Epithelial cell of esophagus (primary cell): ENCODE measurements around the gene MBP.

Experiments
- DNase-seq: peaks from one replicate; pipeline ENCODE4 v3.0.0; 2010; ENCODE audit warnings: low read depth
- H3K4me3 ChIP-seq: 2 replicates; pipeline ENCODE4 v1.5.1; 2011; ENCODE audit warnings: mild to moderate bottlenecking, low read length, control low read depth
- TF ChIP-seq, protein P1 (sequence below): IDR thresholded peaks from 2 replicates; pipeline ENCODE4 v1.5.1; 2011; ENCODE audit warnings: low read depth, mild to moderate bottlenecking, low read length, control low read depth, inconsistent platforms; ENCODE audit not compliant: insufficient read depth; ENCODE audit errors: missing control alignments

Gene MBP

DNA sequence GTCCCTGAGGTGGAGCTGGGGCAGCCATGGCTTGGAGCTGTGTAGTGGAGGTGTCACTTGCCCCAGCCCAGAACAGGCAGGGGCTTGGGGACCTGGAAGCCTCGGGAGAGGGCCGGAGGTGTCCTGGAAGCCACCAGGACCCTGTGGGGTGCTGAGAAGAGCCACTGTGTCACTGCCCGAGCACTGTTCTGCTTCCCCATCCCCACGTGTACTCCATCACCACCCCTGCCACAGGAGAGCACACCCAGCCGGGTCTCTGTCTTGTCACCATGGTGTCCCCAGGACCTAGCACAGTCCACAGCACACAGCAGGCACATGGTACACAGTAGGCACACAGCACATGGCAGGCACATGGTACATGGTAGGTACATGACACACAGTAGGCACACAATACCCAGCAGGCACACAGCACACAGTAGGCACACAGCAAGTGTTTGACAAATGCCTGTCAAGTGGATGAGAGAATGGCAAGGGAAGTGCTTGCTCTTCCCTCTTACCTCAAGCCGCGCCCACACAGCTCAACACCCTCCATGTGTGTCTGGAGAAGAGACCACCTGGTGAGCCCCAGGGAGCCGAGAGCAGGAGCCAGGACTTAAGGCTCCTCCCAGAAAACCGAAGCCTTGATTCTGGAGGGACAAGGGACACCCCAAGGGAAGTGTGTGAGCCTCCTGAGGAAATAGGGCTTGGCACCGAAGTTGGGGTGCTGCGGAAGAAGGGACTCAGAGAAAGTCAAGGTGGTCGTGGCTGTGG is 13.3 kb downstream of the MBP start:
- no peak for DNase-seq
- no peak overlapping the region for H3K4me3 ChIP-seq
- TF ChIP-seq, protein P1, sequence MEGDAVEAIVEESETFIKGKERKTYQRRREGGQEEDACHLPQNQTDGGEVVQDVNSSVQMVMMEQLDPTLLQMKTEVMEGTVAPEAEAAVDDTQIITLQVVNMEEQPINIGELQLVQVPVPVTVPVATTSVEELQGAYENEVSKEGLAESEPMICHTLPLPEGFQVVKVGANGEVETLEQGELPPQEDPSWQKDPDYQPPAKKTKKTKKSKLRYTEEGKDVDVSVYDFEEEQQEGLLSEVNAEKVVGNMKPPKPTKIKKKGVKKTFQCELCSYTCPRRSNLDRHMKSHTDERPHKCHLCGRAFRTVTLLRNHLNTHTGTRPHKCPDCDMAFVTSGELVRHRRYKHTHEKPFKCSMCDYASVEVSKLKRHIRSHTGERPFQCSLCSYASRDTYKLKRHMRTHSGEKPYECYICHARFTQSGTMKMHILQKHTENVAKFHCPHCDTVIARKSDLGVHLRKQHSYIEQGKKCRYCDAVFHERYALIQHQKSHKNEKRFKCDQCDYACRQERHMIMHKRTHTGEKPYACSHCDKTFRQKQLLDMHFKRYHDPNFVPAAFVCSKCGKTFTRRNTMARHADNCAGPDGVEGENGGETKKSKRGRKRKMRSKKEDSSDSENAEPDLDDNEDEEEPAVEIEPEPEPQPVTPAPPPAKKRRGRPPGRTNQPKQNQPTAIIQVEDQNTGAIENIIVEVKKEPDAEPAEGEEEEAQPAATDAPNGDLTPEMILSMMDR: no peak

DNA sequence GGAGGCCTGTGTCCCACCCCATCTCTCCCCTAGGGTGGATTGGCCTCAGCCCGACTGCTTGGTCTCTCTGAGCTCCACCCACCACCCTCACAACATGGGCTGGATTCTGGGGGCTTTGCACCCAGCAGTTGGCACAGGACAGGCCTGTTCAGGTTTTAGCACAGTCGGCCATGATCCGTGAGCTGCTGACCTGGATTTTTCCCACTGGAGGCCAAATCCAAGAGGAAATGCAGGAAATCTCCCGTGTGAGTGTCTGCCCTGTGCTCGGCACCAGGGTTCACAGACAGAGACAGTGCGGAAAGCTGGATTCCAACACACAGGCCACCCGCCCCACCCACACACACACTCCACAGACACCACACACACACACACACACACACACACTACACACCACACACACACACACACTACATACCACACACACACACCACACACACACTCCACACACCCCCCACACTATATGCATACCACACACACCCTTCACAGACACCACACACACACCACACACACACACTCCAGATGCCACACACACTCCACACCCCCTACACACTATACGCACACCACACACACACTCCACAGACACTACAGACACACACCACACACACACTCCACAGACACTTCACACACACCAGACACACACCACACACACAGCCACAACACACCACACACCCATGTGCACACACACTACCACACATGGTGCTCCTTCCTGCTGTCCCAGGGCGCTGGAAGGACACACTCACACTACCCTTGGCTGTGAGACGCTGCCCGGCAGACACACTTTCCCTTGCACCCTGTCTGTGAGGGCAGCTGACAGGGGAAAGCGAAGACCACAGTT is 14.1 kb downstream of the MBP start:
- no peak for DNase-seq
- no peak overlapping the region for H3K4me3 ChIP-seq
- TF ChIP-seq, protein P1: no peak

DNA sequence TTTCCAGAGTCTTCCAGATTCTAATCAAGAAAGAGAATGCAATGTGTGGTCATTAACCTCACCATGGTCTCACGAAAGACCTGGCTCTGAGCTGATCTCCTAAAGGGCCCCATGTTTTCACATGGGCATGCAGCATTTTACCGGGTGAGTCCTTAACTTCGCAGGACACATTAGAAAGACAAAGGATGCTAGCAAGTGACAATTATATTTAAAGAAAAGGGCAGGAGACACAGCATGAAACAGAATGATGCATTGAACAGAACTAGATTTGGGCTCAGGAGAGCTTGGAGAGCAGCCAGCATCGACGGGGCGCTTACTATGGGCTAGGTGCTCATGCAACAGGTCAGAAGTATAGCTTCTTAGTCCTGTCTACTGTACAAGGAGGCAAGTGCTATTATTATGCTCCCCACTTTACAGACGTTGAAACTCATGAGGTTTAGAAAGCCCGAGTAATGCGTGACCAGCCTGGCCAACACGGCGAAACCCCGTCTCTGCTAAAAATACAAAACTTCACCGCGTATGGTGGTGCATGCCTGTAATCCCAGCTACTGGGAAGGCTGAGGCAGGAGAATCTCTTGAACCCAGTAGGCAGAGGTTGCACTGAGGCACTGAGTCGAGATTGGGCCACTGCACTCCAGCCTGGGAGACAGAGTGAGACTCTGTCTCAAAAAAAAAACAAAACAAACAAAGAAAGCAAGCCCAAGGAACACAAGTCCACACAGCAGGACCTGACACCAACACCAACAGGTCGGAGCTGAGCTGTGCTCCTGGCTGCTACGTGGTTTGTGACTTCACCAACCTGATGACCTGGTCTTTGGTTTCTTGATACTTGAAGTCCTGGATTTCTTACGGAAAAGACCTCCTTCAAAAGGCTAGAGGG is 16.1 kb downstream of the MBP start:
- no peak overlapping the region for H3K4me3 ChIP-seq
- DNase-seq: no peak
- TF ChIP-seq, protein P1: no peak

DNA sequence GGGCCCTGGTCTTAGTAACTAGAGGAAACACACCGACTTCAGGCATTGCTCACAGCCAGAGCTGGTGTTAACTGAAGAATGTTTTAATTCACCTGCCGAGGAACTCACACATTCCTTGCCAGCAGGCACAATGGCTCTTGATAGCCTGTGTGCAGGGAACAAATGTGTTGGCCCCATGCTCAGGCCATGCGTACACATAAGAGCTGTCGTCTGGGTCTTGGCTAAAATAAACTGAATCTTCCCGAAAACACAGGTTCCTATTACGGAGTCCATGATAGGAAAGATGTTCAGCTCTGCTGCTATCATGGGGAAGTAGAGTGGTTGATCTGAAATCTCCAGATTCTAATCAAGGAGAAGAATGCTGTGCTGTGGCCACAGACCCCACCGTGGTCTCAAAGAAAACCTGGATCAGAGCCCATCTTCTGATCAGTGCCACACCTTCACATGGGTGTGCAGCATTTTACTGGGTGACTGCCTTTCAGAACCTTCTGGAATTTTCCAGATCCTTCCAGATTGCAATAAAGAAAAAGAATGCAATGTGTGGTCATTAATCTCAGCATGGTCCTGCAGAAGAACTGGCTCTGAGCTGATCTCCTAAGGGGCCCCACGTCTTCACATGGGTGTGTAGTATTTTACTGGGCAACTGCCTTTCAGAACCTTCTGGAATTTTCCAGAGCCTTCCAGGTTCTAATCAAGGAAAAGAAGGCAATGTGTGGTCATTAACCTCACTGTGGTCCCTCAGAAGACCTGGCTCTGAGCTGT is 17.2 kb downstream of the MBP start:
- TF ChIP-seq, protein P1: no peak
- H3K4me3 ChIP-seq: no peak overlapping the region
- DNase-seq: peak; percentile 20

DNA sequence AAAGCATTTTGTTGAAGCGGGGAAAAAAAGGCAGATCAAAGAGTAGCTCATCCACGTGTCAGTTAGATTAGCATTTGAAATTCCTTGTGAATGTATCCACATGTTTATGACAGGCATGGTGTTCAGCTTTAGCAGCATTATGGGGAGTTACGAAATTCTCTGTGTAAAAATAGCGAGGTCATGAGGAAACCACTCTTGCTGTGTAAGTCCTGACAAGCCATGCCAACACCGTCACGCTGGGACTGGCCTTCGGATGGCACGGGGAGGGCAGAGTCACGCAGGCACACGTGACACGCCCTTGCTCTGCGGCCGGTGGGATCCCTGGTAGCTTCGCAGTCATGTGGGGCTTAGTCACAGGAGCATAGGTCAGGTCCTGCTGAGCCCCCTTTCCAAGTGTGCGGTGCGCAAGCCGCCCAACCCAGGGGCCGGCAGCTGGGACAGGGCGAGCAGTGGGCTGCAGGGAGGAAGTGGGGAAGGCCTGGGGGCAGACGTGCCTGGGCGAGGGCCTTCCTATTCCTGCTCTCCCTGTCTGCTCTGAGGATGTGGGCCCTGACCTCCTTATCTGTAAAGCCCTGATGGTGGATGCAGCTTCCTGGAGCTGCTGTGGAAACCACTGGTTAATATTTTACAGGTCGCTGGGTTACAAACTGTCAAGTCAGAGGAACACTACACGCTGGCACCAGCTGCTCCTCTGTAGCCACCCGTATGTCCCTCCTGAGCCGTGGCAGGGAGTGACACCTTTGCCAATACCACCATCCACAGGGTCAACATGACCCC is 18.0 kb downstream of the MBP start:
- DNase-seq: peak; percentile 99
- H3K4me3 ChIP-seq: no peak overlapping the region
- TF ChIP-seq, protein P1: no peak

DNA sequence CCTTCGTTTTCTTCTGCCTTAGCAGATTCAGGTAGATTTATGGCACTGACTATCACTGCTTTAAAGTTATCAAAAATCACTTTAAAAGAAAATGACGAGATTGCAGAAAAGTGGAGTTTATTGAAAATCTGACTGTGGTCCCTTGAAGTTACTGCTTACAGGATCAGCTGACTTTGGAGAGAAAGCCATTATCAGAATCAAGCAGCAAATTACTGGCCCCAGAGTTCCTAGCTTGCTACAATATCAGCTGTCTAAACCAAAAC is 18.5 kb downstream of the MBP start:
- no peak overlapping the region for H3K4me3 ChIP-seq
- TF ChIP-seq, protein P1: no peak
- no peak for DNase-seq
